ENCODE results near the gene CSRP3.

DNA sequence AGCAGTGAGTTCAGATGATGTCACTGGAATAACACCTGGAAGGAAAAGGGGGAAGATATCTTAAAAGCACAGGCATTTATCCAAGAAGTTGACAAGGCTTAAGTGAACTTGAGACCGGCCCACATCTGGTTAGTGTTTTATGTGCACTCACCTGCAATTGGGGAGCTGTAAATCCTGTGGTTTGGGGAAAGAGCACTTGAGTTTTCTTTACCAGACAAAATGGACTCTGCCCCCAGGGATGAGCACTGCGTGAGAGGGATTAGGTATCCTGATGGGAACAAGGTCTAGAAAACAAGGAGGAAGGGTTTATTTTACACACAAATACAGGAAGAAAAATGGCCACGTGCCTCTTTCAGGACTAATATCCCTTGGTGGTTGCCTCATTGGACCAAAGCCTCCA is 23.8 kb upstream of the CSRP3 start:
- TF ChIP-seq POLR2A (IDR thresholded peaks at IDR 0.05; ENCODE audit: low read length) (no peak), GATA1 (IDR thresholded peaks at IDR 0.05; ENCODE audit: low read depth, low read length) (no peak)
